ENCODE measurements around the gene NHS.

NHS gene

GRCh38 chrX:17637235-17637634, 262.2 kb downstream of the NHS start:
- Histone ChIP-seq H2BK5ac (ENCODE audit: low read depth, low read length, poor library complexity, severe bottlenecking) (no peak overlapping the region), H2BK120ac (ENCODE audit: low read depth, low read length) (no peak overlapping the region), H2AFZ (ENCODE audit: low read depth, low read length) (no peak overlapping the region), H3K27ac (ENCODE audit: low read length, poor library complexity, severe bottlenecking) (no peak overlapping the region), H3K18ac (ENCODE audit: low read depth in 1 of 2, low read length in 2 of 2) (no peak overlapping the region), H3K36me3 (ENCODE audit: control insufficient read depth in 1 of 2, insufficient read depth in 2 of 2, low read depth in 1 of 2, low read length in 2 of 2) (no peaks in the 10 kb centered on the region), H3K4ac (ENCODE audit: low read depth in 1 of 2, low read length in 2 of 2) (no peak overlapping the region), H3K4me1 (ENCODE audit: control insufficient read depth, insufficient read depth, low read depth, low read length) (peaks cover 13% of the 10 kb centered on the region), H3K4me3 (ENCODE audit: insufficient read depth in 1 of 2, low read depth in 1 of 2, low read length in 2 of 2) (no peak overlapping the region), H3K79me1 (replicated peaks; ENCODE audit: low read length, poor library complexity, severe bottlenecking) (peaks cover 6% of the 10 kb centered on the region), H4K91ac (ENCODE audit: low read length) (no peak overlapping the region), H3K14ac (ENCODE audit: low read length in 2 of 2) (no peak overlapping the region), H3K23ac (ENCODE audit: low read length in 2 of 2) (no peak overlapping the region), H3K9me3 (ENCODE audit: control insufficient read depth, low read length) (peaks cover 4% of the 10 kb centered on the region), H2BK12ac (ENCODE audit: low read length in 2 of 2) (no peak overlapping the region), H3K4me2 (ENCODE audit: low read length, poor library complexity, severe bottlenecking) (no peak overlapping the region), H3K9ac (ENCODE audit: low read length) (no peak overlapping the region), H4K8ac (ENCODE audit: low read length) (no peak overlapping the region), H2BK15ac (ENCODE audit: low read depth, poor library complexity, severe bottlenecking) (no peak overlapping the region), H2AK5ac (ENCODE audit: low read length, severe bottlenecking) (no peak overlapping the region), H3K27me3 (ENCODE audit: control insufficient read depth in 1 of 2, insufficient read depth in 1 of 2, low read length in 2 of 2) (peaks cover 0 to 7% of the 10 kb centered on the region in 2 experiments)
- no peak for DNase-seq
- WGBS = 77% methylated on average over 4 of the region's 4 CpGs

DNA sequence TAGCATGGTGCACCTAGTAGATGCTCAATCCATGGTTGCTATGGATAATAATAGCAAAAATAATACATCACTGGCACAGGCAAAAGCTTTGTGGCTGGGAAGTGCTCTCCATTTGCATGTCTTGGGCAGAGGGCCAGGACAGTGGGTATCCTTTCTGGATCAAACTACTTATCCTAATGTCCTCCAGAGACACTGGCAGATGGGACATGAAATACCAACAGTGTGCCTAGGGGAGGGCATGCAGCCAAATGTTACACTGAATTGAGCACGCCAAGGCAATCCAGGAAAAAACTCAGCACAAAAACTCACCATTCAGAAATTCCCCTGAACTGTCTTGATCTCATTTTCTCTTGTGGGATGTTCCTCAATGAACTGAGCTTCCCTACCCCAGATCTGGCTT, 263.7 kb downstream of the NHS start:
- Histone ChIP-seq H3K4me1 (ENCODE audit: control insufficient read depth, insufficient read depth, low read depth, low read length) (peaks cover 11% of the 10 kb centered on the region), H3K18ac (ENCODE audit: low read depth in 1 of 2, low read length in 2 of 2) (no peak overlapping the region), H3K4ac (ENCODE audit: low read depth in 1 of 2, low read length in 2 of 2) (no peak overlapping the region), H3K79me1 (replicated peaks; ENCODE audit: low read length, poor library complexity, severe bottlenecking) (peaks cover 4% of the 10 kb centered on the region), H2BK120ac (ENCODE audit: low read depth, low read length) (no peak overlapping the region), H3K36me3 (ENCODE audit: control insufficient read depth in 1 of 2, insufficient read depth in 2 of 2, low read depth in 1 of 2, low read length in 2 of 2) (no peaks in the 10 kb centered on the region), H4K8ac (ENCODE audit: low read length) (no peak overlapping the region), H3K27ac (ENCODE audit: low read length, poor library complexity, severe bottlenecking) (no peak overlapping the region), H2BK5ac (ENCODE audit: low read depth, low read length, poor library complexity, severe bottlenecking) (no peak overlapping the region), H4K91ac (ENCODE audit: low read length) (no peak overlapping the region), H3K4me2 (ENCODE audit: low read length, poor library complexity, severe bottlenecking) (no peak overlapping the region), H3K27me3 (ENCODE audit: control insufficient read depth in 1 of 2, insufficient read depth in 1 of 2, low read length in 2 of 2) (peaks cover 0 to 7% of the 10 kb centered on the region in 2 experiments), H3K9ac (ENCODE audit: low read length) (no peak overlapping the region), H3K9me3 (ENCODE audit: control insufficient read depth, low read length) (peaks cover 4% of the 10 kb centered on the region), H2AFZ (ENCODE audit: low read depth, low read length) (no peak overlapping the region), H3K23ac (ENCODE audit: low read length in 2 of 2) (no peak overlapping the region), H2BK15ac (ENCODE audit: low read depth, poor library complexity, severe bottlenecking) (no peak overlapping the region), H2AK5ac (ENCODE audit: low read length, severe bottlenecking) (no peak overlapping the region), H2BK12ac (ENCODE audit: low read length in 2 of 2) (no peak overlapping the region), H3K4me3 (ENCODE audit: insufficient read depth in 1 of 2, low read depth in 1 of 2, low read length in 2 of 2) (no peak overlapping the region), H3K14ac (ENCODE audit: low read length in 2 of 2) (no peak overlapping the region)
- WGBS = 75% methylated on average over 1 of the region's 1 CpG
- no peak for DNase-seq

DNA sequence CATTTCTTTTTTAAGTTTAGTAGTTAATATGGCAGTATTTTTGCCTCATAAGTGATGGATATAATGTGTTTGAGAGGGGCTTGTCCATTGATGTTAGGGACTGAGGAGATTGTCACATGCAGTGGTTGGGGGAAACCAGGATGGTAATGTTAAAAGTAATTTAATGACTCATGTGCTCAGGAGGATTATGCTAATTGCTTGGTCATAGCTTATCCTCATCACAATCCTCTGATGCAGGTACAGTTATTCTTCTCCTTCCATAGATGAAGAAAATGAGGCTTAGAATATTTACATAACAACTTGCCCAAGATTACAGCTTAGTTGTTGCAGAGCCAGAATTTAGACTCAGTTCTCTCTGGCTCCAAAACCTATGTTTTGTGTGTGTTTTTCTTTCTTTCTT, 267.9 kb downstream of the NHS start:
- Histone ChIP-seq H3K9me3 (ENCODE audit: control insufficient read depth, low read length) (peaks cover 4% of the 10 kb centered on the region), H3K27me3 (ENCODE audit: control insufficient read depth in 1 of 2, insufficient read depth in 1 of 2, low read length in 2 of 2) (peaks cover 0 to 4% of the 10 kb centered on the region in 2 experiments), H4K91ac (ENCODE audit: low read length) (no peak overlapping the region), H3K79me1 (replicated peaks; ENCODE audit: low read length, poor library complexity, severe bottlenecking) (peaks cover 7% of the 10 kb centered on the region), H3K4ac (ENCODE audit: low read depth in 1 of 2, low read length in 2 of 2) (no peak overlapping the region), H2BK12ac (ENCODE audit: low read length in 2 of 2) (no peak overlapping the region), H3K4me3 (ENCODE audit: insufficient read depth in 1 of 2, low read depth in 1 of 2, low read length in 2 of 2) (no peak overlapping the region), H3K36me3 (ENCODE audit: control insufficient read depth in 1 of 2, insufficient read depth in 2 of 2, low read depth in 1 of 2, low read length in 2 of 2) (no peaks in the 10 kb centered on the region), H3K14ac (ENCODE audit: low read length in 2 of 2) (no peak overlapping the region), H4K8ac (ENCODE audit: low read length) (no peak overlapping the region), H3K4me2 (ENCODE audit: low read length, poor library complexity, severe bottlenecking) (no peak overlapping the region), H3K9ac (ENCODE audit: low read length) (no peak overlapping the region), H3K18ac (ENCODE audit: low read depth in 1 of 2, low read length in 2 of 2) (no peak overlapping the region), H2BK5ac (ENCODE audit: low read depth, low read length, poor library complexity, severe bottlenecking) (no peak overlapping the region), H3K23ac (ENCODE audit: low read length in 2 of 2) (no peak overlapping the region), H2AFZ (ENCODE audit: low read depth, low read length) (no peak overlapping the region), H3K4me1 (ENCODE audit: control insufficient read depth, insufficient read depth, low read depth, low read length) (no peaks in the 10 kb centered on the region), H3K27ac (ENCODE audit: low read length, poor library complexity, severe bottlenecking) (no peak overlapping the region), H2BK120ac (ENCODE audit: low read depth, low read length) (no peak overlapping the region), H2AK5ac (ENCODE audit: low read length, severe bottlenecking) (no peak overlapping the region), H2BK15ac (ENCODE audit: low read depth, poor library complexity, severe bottlenecking) (no peak overlapping the region)
- DNase-seq = no peak

- no peak overlapping the region for H3K4me2 ChIP-seq (ENCODE audit: low read length, poor library complexity, severe bottlenecking)
- H4K8ac ChIP-seq (ENCODE audit: low read length) = no peak overlapping the region
- H3K27me3 ChIP-seq (ENCODE audit: control insufficient read depth in 1 of 2, insufficient read depth in 1 of 2, low read length in 2 of 2) = peaks cover 0 to 4% of the 10 kb centered on the region in 2 experiments
- no peak overlapping the region for H3K14ac ChIP-seq (ENCODE audit: low read length in 2 of 2)
- H3K18ac ChIP-seq (ENCODE audit: low read depth in 1 of 2, low read length in 2 of 2) = no peak overlapping the region
- no peak overlapping the region for H3K9ac ChIP-seq (ENCODE audit: low read length)
- no peak overlapping the region for H3K23ac ChIP-seq (ENCODE audit: low read length in 2 of 2)
- no peaks in the 10 kb centered on the region for H3K36me3 ChIP-seq (ENCODE audit: control insufficient read depth in 1 of 2, insufficient read depth in 2 of 2, low read depth in 1 of 2, low read length in 2 of 2)
- H3K27ac ChIP-seq (ENCODE audit: low read length, poor library complexity, severe bottlenecking) = no peak overlapping the region
- H2AK5ac ChIP-seq (ENCODE audit: low read length, severe bottlenecking) = no peak overlapping the region
- H2BK12ac ChIP-seq (ENCODE audit: low read length in 2 of 2) = no peak overlapping the region
- H3K4ac ChIP-seq (ENCODE audit: low read depth in 1 of 2, low read length in 2 of 2) = no peak overlapping the region
- no peak overlapping the region for H2AFZ ChIP-seq (ENCODE audit: low read depth, low read length)
- no peak overlapping the region for H4K91ac ChIP-seq (ENCODE audit: low read length)
- H3K79me1 ChIP-seq (replicated peaks; ENCODE audit: low read length, poor library complexity, severe bottlenecking) = peaks cover 11% of the 10 kb centered on the region
- peaks cover 2% of the 10 kb centered on the region for H3K4me1 ChIP-seq (ENCODE audit: control insufficient read depth, insufficient read depth, low read depth, low read length)
- no peak overlapping the region for H2BK5ac ChIP-seq (ENCODE audit: low read depth, low read length, poor library complexity, severe bottlenecking)
- no peak overlapping the region for H2BK120ac ChIP-seq (ENCODE audit: low read depth, low read length)
- H3K4me3 ChIP-seq (ENCODE audit: insufficient read depth in 1 of 2, low read depth in 1 of 2, low read length in 2 of 2) = no peak overlapping the region
- no peak overlapping the region for H2BK15ac ChIP-seq (ENCODE audit: low read depth, poor library complexity, severe bottlenecking)
- no peak for DNase-seq
- H3K9me3 ChIP-seq (ENCODE audit: control insufficient read depth, low read length) = peaks cover 4% of the 10 kb centered on the region
Observed at GRCh38 chrX:17643528-17643927, 268.5 kb downstream of the NHS start.

Data from mesenchymal stem cell (in vitro differentiated cells and primary cell).